WTC11 (cell line): ENCODE measurements around the gene CMTM2. TPM values are rescaled to one million over a fixed set of nuclear protein-coding genes. Genes with fewer than 3 reads are reported as not detected.

Source experiments
- ATAC-seq: fragments of 200-7000 bp; cut with Tn5 transposase; 2 replicates; pipeline ENCODE4 v1.10.0; 2021; ENCODE audit warnings: mild to moderate bottlenecking, moderate library complexity
- CTCF ChIA-PET: fragments of 300-600 bp; sonication (Branson Sonifier 250); formaldehyde crosslinking; loops from one replicate; lab custom pipeline; 2021; ENCODE audit warnings: antibody characterized with exemption; lab: Charles Lee
- POLR2A ChIA-PET: fragments of 350-600 bp; sonication (Branson Sonifier 250); formaldehyde crosslinking; loops from one replicate; lab custom pipeline; 2021; ENCODE audit warnings: antibody characterized with exemption; lab: Charles Lee
- DNase-seq: peaks from one replicate; pipeline ENCODE4 v3.0.0; 2021; ENCODE audit warnings: low spot score
- H3K27ac Mint-ChIP-seq: 2 replicates; pipeline ENCODE4 v1.8.0; 2021; ENCODE audit warnings: mixed read lengths
- H3K27me3 Mint-ChIP-seq: 2 replicates; pipeline ENCODE4 v1.8.0; 2021; ENCODE audit warnings: low read depth, mild to moderate bottlenecking, moderate library complexity, mixed read lengths
- H3K36me3 Mint-ChIP-seq: 2 replicates; pipeline ENCODE4 v1.8.0; 2021; ENCODE audit warnings: mixed read lengths
- H3K4me1 Mint-ChIP-seq: 2 replicates; pipeline ENCODE4 v1.8.0; 2022; ENCODE audit warnings: mixed read lengths
- H3K4me3 Mint-ChIP-seq: 2 replicates; pipeline ENCODE4 v1.8.0; 2021; ENCODE audit warnings: mild to moderate bottlenecking, moderate library complexity, mixed read lengths
- H3K9me3 Mint-ChIP-seq: 2 replicates; pipeline ENCODE4 v1.8.0; 2021; ENCODE audit warnings: mixed read lengths
- ATF1 ChIP-seq: sonication (generic); formaldehyde crosslinking; IDR thresholded peaks from 2 replicates; pipeline ENCODE4 v1.8.1; 2023; ENCODE audit warnings: mild to moderate bottlenecking, moderate library complexity, missing genetic modification reagents
- CBFB ChIP-seq: sonication (generic); formaldehyde crosslinking; IDR thresholded peaks from 2 replicates; pipeline ENCODE4 v1.8.1; 2022; ENCODE audit warnings: mild to moderate bottlenecking, low read depth, missing genetic modification reagents
- CREB1 ChIP-seq: sonication (generic); formaldehyde crosslinking; IDR thresholded peaks from 2 replicates; pipeline ENCODE4 v1.8.0; 2023; ENCODE audit warnings: mild to moderate bottlenecking, missing genetic modification reagents
- CTCF ChIP-seq: fragments of 200-600 bp; IDR thresholded peaks from 2 replicates; pipeline ENCODE4 v1.8.0; 2022; ENCODE audit warnings: antibody characterized with exemption
- EMX1 ChIP-seq: fragments of 250-450 bp; sonication (Bioruptor Pico); IDR thresholded peaks from 2 replicates; pipeline ENCODE4 v1.8.0; 2021; ENCODE audit warnings: mild to moderate bottlenecking
- ETV6 ChIP-seq: sonication (generic); formaldehyde crosslinking; IDR thresholded peaks from 2 replicates; pipeline ENCODE4 v1.8.1; 2022; ENCODE audit warnings: mild to moderate bottlenecking, missing genetic modification reagents
- FOXJ3 ChIP-seq: sonication (generic); formaldehyde crosslinking; IDR thresholded peaks from 2 replicates; pipeline ENCODE4 v1.9.0; 2021; ENCODE audit warnings: missing genetic modification reagents, mild to moderate bottlenecking, borderline replicate concordance
- FOXK1 ChIP-seq: sonication (generic); formaldehyde crosslinking; IDR thresholded peaks from 2 replicates; pipeline ENCODE4 v1.8.0; 2022; ENCODE audit warnings: mild to moderate bottlenecking, moderate library complexity, missing genetic modification reagents
- FOXP4 ChIP-seq: sonication (generic); formaldehyde crosslinking; IDR thresholded peaks from 2 replicates; pipeline ENCODE4 v1.8.0; 2022; ENCODE audit warnings: mild to moderate bottlenecking, missing genetic modification reagents
- GRHL2 ChIP-seq: fragments of 250-450 bp; sonication (Bioruptor Pico); IDR thresholded peaks from 2 replicates; pipeline ENCODE4 v1.8.0; 2022; ENCODE audit warnings: mild to moderate bottlenecking, moderate library complexity; ENCODE audit not compliant: insufficient replicate concordance, severe bottlenecking
- HMGA2 ChIP-seq: fragments of 250-450 bp; sonication (Bioruptor Pico); IDR thresholded peaks from 2 replicates; pipeline ENCODE4 v1.4.0; 2021; ENCODE audit warnings: mild to moderate bottlenecking, moderate library complexity
- HMGXB4 ChIP-seq: sonication (generic); formaldehyde crosslinking; IDR thresholded peaks from 2 replicates; pipeline ENCODE4 v1.8.1; 2023; ENCODE audit warnings: mild to moderate bottlenecking, moderate library complexity, missing genetic modification reagents
- IRF2 ChIP-seq: sonication (generic); formaldehyde crosslinking; IDR thresholded peaks from 2 replicates; pipeline ENCODE4 v1.8.0; 2022; ENCODE audit warnings: low read depth, missing genetic modification reagents, borderline replicate concordance
- NFYB ChIP-seq: sonication (generic); formaldehyde crosslinking; conservative IDR thresholded peaks from 2 replicates; pipeline ENCODE4 v1.8.0; 2022; ENCODE audit warnings: low read depth, missing genetic modification reagents
- NR2C2 ChIP-seq: sonication (generic); formaldehyde crosslinking; IDR thresholded peaks from 2 replicates; pipeline ENCODE4 v1.8.0; 2022; ENCODE audit warnings: mild to moderate bottlenecking, missing genetic modification reagents
- SMAD3 ChIP-seq: sonication (generic); formaldehyde crosslinking; IDR thresholded peaks from 2 replicates; pipeline ENCODE4 v1.8.0; 2022; ENCODE audit warnings: missing genetic modification reagents, mild to moderate bottlenecking, borderline replicate concordance
- SP1 ChIP-seq: sonication (generic); formaldehyde crosslinking; conservative IDR thresholded peaks from 2 replicates; pipeline ENCODE4 v1.8.1; 2022; ENCODE audit warnings: missing genetic modification reagents
- TP53 ChIP-seq: sonication (generic); formaldehyde crosslinking; IDR thresholded peaks from 2 replicates; pipeline ENCODE4 v1.8.1; 2023; ENCODE audit warnings: mild to moderate bottlenecking, missing genetic modification reagents
- ZBTB21 ChIP-seq: sonication (generic); formaldehyde crosslinking; IDR thresholded peaks from 2 replicates; pipeline ENCODE4 v1.8.1; 2023; ENCODE audit warnings: mild to moderate bottlenecking, missing genetic modification reagents, borderline replicate concordance
- ZNF138 ChIP-seq: sonication (generic); formaldehyde crosslinking; conservative IDR thresholded peaks from 2 replicates; pipeline ENCODE4 v1.8.1; 2022; ENCODE audit warnings: mild to moderate bottlenecking, moderate library complexity, missing genetic modification reagents
- ZNF219 ChIP-seq: sonication (generic); formaldehyde crosslinking; IDR thresholded peaks from 2 replicates; pipeline ENCODE4 v1.8.0; 2023; ENCODE audit warnings: missing genetic modification reagents, mild to moderate bottlenecking, borderline replicate concordance
- ZNF423 ChIP-seq: fragments of 250-450 bp; sonication (Bioruptor Pico); IDR thresholded peaks from 2 replicates; pipeline ENCODE4 v2.1.2; 2022; ENCODE audit warnings: mild to moderate bottlenecking, moderate library complexity
- ZNF532 ChIP-seq: fragments of 250-450 bp; sonication (Bioruptor Pico); IDR thresholded peaks from 2 replicates; pipeline ENCODE4 v1.9.0; 2021; ENCODE audit warnings: mild to moderate bottlenecking, borderline replicate concordance
- ZNF671 ChIP-seq: fragments of 250-450 bp; sonication (Bioruptor Pico); IDR thresholded peaks from 2 replicates; pipeline ENCODE4 v1.8.0; 2021; ENCODE audit warnings: mild to moderate bottlenecking
- total RNA-seq: library from RNA; stranded (reverse); gene quantifications from 3 replicates; pipeline ENCODE4 v1.2.3, GENCODE V29; 2021
- TF ChIP-seq, protein P1 (sequence below): sonication (generic); formaldehyde crosslinking; IDR thresholded peaks from 2 replicates; pipeline ENCODE4 v1.8.1; 2022; ENCODE audit warnings: low read depth, missing genetic modification reagents, borderline replicate concordance
- TF ChIP-seq, protein P2 (sequence below): sonication (generic); formaldehyde crosslinking; conservative IDR thresholded peaks from 2 replicates; pipeline ENCODE4 v1.8.1; 2022; ENCODE audit warnings: mild to moderate bottlenecking, missing genetic modification reagents

The CMTM2 gene
- total RNA-seq, 1 experiment from 2014 or later: not detected

GRCh38 chr16:66574531-66574930 is 4.7 kb upstream of the CMTM2 start (continued):
- TF ChIP-seq ZBTB21 (CRISPR knock-in tag) (no peak), NR2C2 (CRISPR knock-in tag) (no peak), ZNF219 (CRISPR knock-in tag) (no peak), FOXJ3 (no peak), ETV6 (CRISPR knock-in tag) (no peak), ATF1 (CRISPR knock-in tag) (no peak), HMGXB4 (no peak), CREB1 (CRISPR knock-in tag) (no peak), IRF2 (no peak)
- TF ChIP-seq, protein P1, sequence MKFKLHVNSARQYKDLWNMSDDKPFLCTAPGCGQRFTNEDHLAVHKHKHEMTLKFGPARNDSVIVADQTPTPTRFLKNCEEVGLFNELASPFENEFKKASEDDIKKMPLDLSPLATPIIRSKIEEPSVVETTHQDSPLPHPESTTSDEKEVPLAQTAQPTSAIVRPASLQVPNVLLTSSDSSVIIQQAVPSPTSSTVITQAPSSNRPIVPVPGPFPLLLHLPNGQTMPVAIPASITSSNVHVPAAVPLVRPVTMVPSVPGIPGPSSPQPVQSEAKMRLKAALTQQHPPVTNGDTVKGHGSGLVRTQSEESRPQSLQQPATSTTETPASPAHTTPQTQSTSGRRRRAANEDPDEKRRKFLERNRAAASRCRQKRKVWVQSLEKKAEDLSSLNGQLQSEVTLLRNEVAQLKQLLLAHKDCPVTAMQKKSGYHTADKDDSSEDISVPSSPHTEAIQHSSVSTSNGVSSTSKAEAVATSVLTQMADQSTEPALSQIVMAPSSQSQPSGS (CRISPR knock-in tag): no peak

- ChIA-PET CTCF (interaction anchor here (1.0 to 2.2 kb wide), 4 partner anchors 14 to 232 kb away, joined by 3 to 11 read pairs (median 4); no protein-coding TSS in a partner anchor), POLR2A (no interaction called here)
- H3K36me3 Mint-ChIP-seq: no peaks in the 10 kb centered on the region
- peaks cover 13% of the 10 kb centered on the region for H3K4me1 Mint-ChIP-seq
- H3K9me3 Mint-ChIP-seq: no peaks in the 10 kb centered on the region
- no peak overlapping the region for H3K4me3 Mint-ChIP-seq
- ATAC-seq (no peak), DNase-seq (no peak)
- H3K27ac Mint-ChIP-seq: no peak overlapping the region
- peaks cover 37% of the 10 kb centered on the region for H3K27me3 Mint-ChIP-seq
- TF ChIP-seq ATF1 (CRISPR knock-in tag) (no peak), TP53 (CRISPR knock-in tag) (no peak), ZNF138 (CRISPR knock-in tag) (no peak), GRHL2 (CRISPR knock-in tag) (no peak), IRF2 (no peak), SP1 (CRISPR knock-in tag) (no peak), CTCF (no peak), CBFB (no peak), ZNF532 (CRISPR knock-in tag) (no peak), FOXP4 (CRISPR knock-in tag) (no peak), NFYB (no peak), EMX1 (CRISPR knock-in tag) (no peak), ZNF423 (CRISPR knock-in tag) (no peak), ZNF671 (CRISPR knock-in tag) (no peak), FOXJ3 (no peak), SMAD3 (no peak), HMGA2 (no peak), FOXK1 (CRISPR knock-in tag) (no peak)
- TF ChIP-seq, protein P2, sequence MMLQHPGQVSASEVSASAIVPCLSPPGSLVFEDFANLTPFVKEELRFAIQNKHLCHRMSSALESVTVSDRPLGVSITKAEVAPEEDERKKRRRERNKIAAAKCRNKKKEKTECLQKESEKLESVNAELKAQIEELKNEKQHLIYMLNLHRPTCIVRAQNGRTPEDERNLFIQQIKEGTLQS: no peak
These were observed 4.2 kb upstream of the CMTM2 start for GRCh38 chr16:66575060-66575459.
